ENCODE data around the gene CNOT10.
A peak's percentile ranks its signal among the peaks of the same experiment; 100 is the strongest.
"Not testable (repeated sequence)": the region's sequence is repeated elsewhere in the genome, so short reads cannot be mapped to it uniquely, and the experiment has no call there.

The CNOT10 gene

GRCh38 chr3:32664630-32665075 is 20.3 kb upstream of the CNOT10 start:
- not testable (repeated sequence) for H3K27ac ChIP-seq (ENCODE audit: low read length); H3K9me3 ChIP-seq (ENCODE audit: control insufficient read depth in 1 of 2, low read length in 2 of 2); H3K27me3 ChIP-seq (ENCODE audit: low read depth, low read length); H3K4me1 ChIP-seq (ENCODE audit: control insufficient read depth in 1 of 2, insufficient read depth in 2 of 2, low read length in 2 of 2); H3K36me3 ChIP-seq (ENCODE audit: control insufficient read depth in 1 of 2, insufficient read depth in 2 of 2, low read length in 2 of 2); H3K4me3 ChIP-seq (ENCODE audit: low read depth in 1 of 2, low read length in 2 of 2)

- Histone ChIP-seq H3K27me3 (ENCODE audit: low read depth, low read length) (no peaks in the 10 kb centered on the region), H3K9me3 (ENCODE audit: control insufficient read depth in 1 of 2, low read length in 2 of 2) (no peaks in the 10 kb centered on the region), H3K27ac (ENCODE audit: low read length) (no peak overlapping the region), H3K36me3 (ENCODE audit: control insufficient read depth in 1 of 2, insufficient read depth in 2 of 2, low read length in 2 of 2) (no peaks in the 10 kb centered on the region), H3K4me1 (ENCODE audit: control insufficient read depth in 1 of 2, insufficient read depth in 2 of 2, low read length in 2 of 2) (no peaks in the 10 kb centered on the region), H3K4me3 (ENCODE audit: low read depth in 1 of 2, low read length in 2 of 2) (no peak overlapping the region)
Observed at GRCh38 chr3:32667072-32667582, 17.9 kb upstream of the CNOT10 start.

GRCh38 chr3:32669226-32669625 is 15.8 kb upstream of the CNOT10 start:
- not testable (repeated sequence) for H3K9me3 ChIP-seq (ENCODE audit: control insufficient read depth in 1 of 2, low read length in 2 of 2); H3K27me3 ChIP-seq (ENCODE audit: low read depth, low read length); H3K36me3 ChIP-seq (ENCODE audit: control insufficient read depth in 1 of 2, insufficient read depth in 2 of 2, low read length in 2 of 2); H3K4me3 ChIP-seq (ENCODE audit: low read depth in 1 of 2, low read length in 2 of 2); H3K27ac ChIP-seq (ENCODE audit: low read length); H3K4me1 ChIP-seq (ENCODE audit: control insufficient read depth in 1 of 2, insufficient read depth in 2 of 2, low read length in 2 of 2)

GRCh38 chr3:32673730-32674129 is 11.3 kb upstream of the CNOT10 start:
- not testable (repeated sequence) for H3K27me3 ChIP-seq (ENCODE audit: low read depth, low read length); H3K36me3 ChIP-seq (ENCODE audit: control insufficient read depth in 1 of 2, insufficient read depth in 2 of 2, low read length in 2 of 2); H3K4me3 ChIP-seq (ENCODE audit: low read depth in 1 of 2, low read length in 2 of 2)

GRCh38 chr3:32675164-32675563 is 9.8 kb upstream of the CNOT10 start:
- no peaks in the 10 kb centered on the region for H3K27me3 ChIP-seq (ENCODE audit: low read depth, low read length)
- no peaks in the 10 kb centered on the region for H3K36me3 ChIP-seq (ENCODE audit: control insufficient read depth in 1 of 2, insufficient read depth in 2 of 2, low read length in 2 of 2)
- no peaks in the 10 kb centered on the region for H3K4me1 ChIP-seq (ENCODE audit: control insufficient read depth in 1 of 2, insufficient read depth in 2 of 2, low read length in 2 of 2)
- no peak overlapping the region for H3K27ac ChIP-seq (ENCODE audit: low read length)
- H3K4me3 ChIP-seq (ENCODE audit: low read depth in 1 of 2, low read length in 2 of 2) = no peak overlapping the region
- H3K9me3 ChIP-seq (ENCODE audit: control insufficient read depth in 1 of 2, low read length in 2 of 2) = no peaks in the 10 kb centered on the region

More at GRCh38 chr3:32673730-32674129, 11.3 kb upstream of the CNOT10 start:
- H3K9me3 ChIP-seq (ENCODE audit: control insufficient read depth in 1 of 2, low read length in 2 of 2); H3K4me1 ChIP-seq (ENCODE audit: control insufficient read depth in 1 of 2, insufficient read depth in 2 of 2, low read length in 2 of 2); H3K27ac ChIP-seq (ENCODE audit: low read length): not testable (repeated sequence)

GRCh38 chr3:32675650-32676049 is 9.3 kb upstream of the CNOT10 start:
- Histone ChIP-seq H3K36me3 (ENCODE audit: control insufficient read depth in 1 of 2, insufficient read depth in 2 of 2, low read length in 2 of 2) (no peaks in the 10 kb centered on the region), H3K4me3 (ENCODE audit: low read depth in 1 of 2, low read length in 2 of 2) (no peak overlapping the region), H3K4me1 (ENCODE audit: control insufficient read depth in 1 of 2, insufficient read depth in 2 of 2, low read length in 2 of 2) (no peaks in the 10 kb centered on the region), H3K27me3 (ENCODE audit: low read depth, low read length) (no peaks in the 10 kb centered on the region), H3K27ac (ENCODE audit: low read length) (no peak overlapping the region), H3K9me3 (ENCODE audit: control insufficient read depth in 1 of 2, low read length in 2 of 2) (no peaks in the 10 kb centered on the region)

GRCh38 chr3:32681811-32682210 is 3.2 kb upstream of the CNOT10 start:
- H3K4me3 ChIP-seq (ENCODE audit: low read depth in 1 of 2, low read length in 2 of 2) = no peak overlapping the region
- no peaks in the 10 kb centered on the region for H3K27me3 ChIP-seq (ENCODE audit: low read depth, low read length)
- no peaks in the 10 kb centered on the region for H3K36me3 ChIP-seq (ENCODE audit: control insufficient read depth in 1 of 2, insufficient read depth in 2 of 2, low read length in 2 of 2)
- no peak overlapping the region for H3K27ac ChIP-seq (ENCODE audit: low read length)
- no peaks in the 10 kb centered on the region for H3K9me3 ChIP-seq (ENCODE audit: control insufficient read depth in 1 of 2, low read length in 2 of 2)
- H3K4me1 ChIP-seq (ENCODE audit: control insufficient read depth in 1 of 2, insufficient read depth in 2 of 2, low read length in 2 of 2) = peaks cover 4 to 20% of the 10 kb centered on the region in 2 donors

GRCh38 chr3:32684029-32684799 is 774 bp upstream of the CNOT10 start:
- H3K27ac ChIP-seq (ENCODE audit: low read length) = peak overlapping the region; percentile 87

GRCh38 chr3:32685543-32686185 is 676 bp downstream of the CNOT10 start:
- Histone ChIP-seq H3K27me3 (ENCODE audit: low read depth, low read length) (no peaks in the 10 kb centered on the region), H3K9me3 (ENCODE audit: control insufficient read depth in 1 of 2, low read length in 2 of 2) (no peaks in the 10 kb centered on the region), H3K36me3 (ENCODE audit: control insufficient read depth in 1 of 2, insufficient read depth in 2 of 2, low read length in 2 of 2) (no peaks in the 10 kb centered on the region), H3K4me3 (ENCODE audit: low read depth in 1 of 2, low read length in 2 of 2) (peak overlapping the region; percentile 76 to 93), H3K4me1 (ENCODE audit: control insufficient read depth in 1 of 2, insufficient read depth in 2 of 2, low read length in 2 of 2) (peaks cover 7 to 24% of the 10 kb centered on the region in 2 donors), H3K27ac (ENCODE audit: low read length) (peak overlapping the region; percentile 31)

More at GRCh38 chr3:32684029-32684799, 774 bp upstream of the CNOT10 start:
- Histone ChIP-seq H3K4me1 (ENCODE audit: control insufficient read depth in 1 of 2, insufficient read depth in 2 of 2, low read length in 2 of 2) (peaks cover 7 to 24% of the 10 kb centered on the region in 2 donors), H3K27me3 (ENCODE audit: low read depth, low read length) (no peaks in the 10 kb centered on the region), H3K9me3 (ENCODE audit: control insufficient read depth in 1 of 2, low read length in 2 of 2) (no peaks in the 10 kb centered on the region), H3K36me3 (ENCODE audit: control insufficient read depth in 1 of 2, insufficient read depth in 2 of 2, low read length in 2 of 2) (no peaks in the 10 kb centered on the region), H3K4me3 (ENCODE audit: low read depth in 1 of 2, low read length in 2 of 2) (peak overlapping the region; percentile 76 to 93)

- no peaks in the 10 kb centered on the region for H3K27me3 ChIP-seq (ENCODE audit: low read depth, low read length)
- H3K9me3 ChIP-seq (ENCODE audit: control insufficient read depth in 1 of 2, low read length in 2 of 2) = no peaks in the 10 kb centered on the region
- peak overlapping the region in 1 of 2 donors; percentile 28 for H3K4me3 ChIP-seq (ENCODE audit: low read depth in 1 of 2, low read length in 2 of 2)
- peaks cover 7 to 24% of the 10 kb centered on the region in 2 donors for H3K4me1 ChIP-seq (ENCODE audit: control insufficient read depth in 1 of 2, insufficient read depth in 2 of 2, low read length in 2 of 2)
- H3K27ac ChIP-seq (ENCODE audit: low read length) = no peak overlapping the region
- H3K36me3 ChIP-seq (ENCODE audit: control insufficient read depth in 1 of 2, insufficient read depth in 2 of 2, low read length in 2 of 2) = no peaks in the 10 kb centered on the region
Observed at GRCh38 chr3:32686713-32687112, 1.7 kb downstream of the CNOT10 start.

GRCh38 chr3:32691847-32692246 is 6.9 kb downstream of the CNOT10 start:
- Histone ChIP-seq H3K4me3 (ENCODE audit: low read depth in 1 of 2, low read length in 2 of 2) (no peak overlapping the region), H3K27me3 (ENCODE audit: low read depth, low read length) (no peaks in the 10 kb centered on the region), H3K4me1 (ENCODE audit: control insufficient read depth in 1 of 2, insufficient read depth in 2 of 2, low read length in 2 of 2) (peaks cover 2 to 3% of the 10 kb centered on the region in 2 donors), H3K9me3 (ENCODE audit: control insufficient read depth in 1 of 2, low read length in 2 of 2) (no peaks in the 10 kb centered on the region), H3K27ac (ENCODE audit: low read length) (no peak overlapping the region), H3K36me3 (ENCODE audit: control insufficient read depth in 1 of 2, insufficient read depth in 2 of 2, low read length in 2 of 2) (no peaks in the 10 kb centered on the region)
